HG02884 (cell line): ENCODE results near the gene KRTAP4-8.
"Not testable (repeated sequence)": the region's sequence is repeated elsewhere in the genome, so short reads cannot be mapped to it uniquely, and the experiment has no call there.

Experiments used
- ATAC-seq: cut with Tn5 transposase; IDR thresholded peaks from one replicate; pipeline ENCODE4 v1.9.1; 2021; ENCODE audit warnings: mild to moderate bottlenecking, moderate library complexity; ENCODE audit not compliant: unreplicated experiment

The KRTAP4-8 gene

GRCh38 chr17:41108728-41109386 lies 10.9 kb upstream of the KRTAP4-8 start:
- ATAC-seq: not testable (repeated sequence)

DNA sequence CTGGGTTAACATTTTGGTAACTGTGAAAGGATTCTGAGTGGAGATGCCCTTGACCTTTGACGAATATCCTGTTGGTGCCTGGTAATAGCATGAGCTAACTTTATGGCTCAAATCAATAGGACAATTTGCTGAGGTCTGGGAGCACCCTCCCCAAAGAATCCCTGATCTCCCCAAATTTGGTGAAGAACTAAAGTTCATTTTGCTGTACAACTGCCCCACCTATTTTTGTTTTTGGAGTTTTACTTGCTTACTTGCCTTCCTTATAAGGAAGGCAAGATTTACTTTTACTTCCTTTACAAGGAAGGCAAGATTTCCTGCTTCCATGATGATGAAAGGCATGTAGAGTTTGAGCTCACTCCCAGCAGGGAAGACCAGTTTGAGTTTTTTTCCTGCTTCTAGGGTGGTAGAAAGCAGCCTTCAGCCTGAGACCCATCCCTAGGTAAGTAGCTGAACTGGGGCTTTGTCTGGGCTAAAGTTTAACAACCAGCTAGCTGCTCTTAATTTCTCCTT lies 10.1 kb upstream of the KRTAP4-8 start:
- ATAC-seq: no peak

DNA sequence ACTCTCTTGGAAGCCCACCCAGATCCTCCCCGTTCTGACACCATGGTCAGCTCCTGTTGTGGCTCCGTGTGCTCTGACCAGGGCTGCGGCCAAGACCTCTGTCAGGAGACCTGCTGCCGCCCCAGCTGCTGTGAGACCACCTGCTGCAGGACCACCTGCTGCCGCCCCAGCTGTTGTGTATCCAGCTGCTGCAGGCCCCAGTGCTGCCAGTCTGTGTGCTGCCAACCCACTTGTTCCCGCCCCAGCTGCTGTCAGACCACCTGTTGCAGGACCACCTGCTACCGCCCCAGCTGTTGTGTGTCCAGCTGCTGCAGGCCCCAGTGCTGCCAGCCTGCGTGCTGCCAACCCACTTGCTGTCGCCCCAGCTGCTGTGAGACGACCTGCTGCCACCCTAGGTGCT lies 7.4 kb upstream of the KRTAP4-8 start, which contains the start of gene KRTAP4-9:
TSS of gene KRTAP4-9 (plus strand) at position 43 of the 400 bp plus-strand sequence. CDS start at position 43, 0 bp downstream.
- ATAC-seq: not testable (repeated sequence)

DNA sequence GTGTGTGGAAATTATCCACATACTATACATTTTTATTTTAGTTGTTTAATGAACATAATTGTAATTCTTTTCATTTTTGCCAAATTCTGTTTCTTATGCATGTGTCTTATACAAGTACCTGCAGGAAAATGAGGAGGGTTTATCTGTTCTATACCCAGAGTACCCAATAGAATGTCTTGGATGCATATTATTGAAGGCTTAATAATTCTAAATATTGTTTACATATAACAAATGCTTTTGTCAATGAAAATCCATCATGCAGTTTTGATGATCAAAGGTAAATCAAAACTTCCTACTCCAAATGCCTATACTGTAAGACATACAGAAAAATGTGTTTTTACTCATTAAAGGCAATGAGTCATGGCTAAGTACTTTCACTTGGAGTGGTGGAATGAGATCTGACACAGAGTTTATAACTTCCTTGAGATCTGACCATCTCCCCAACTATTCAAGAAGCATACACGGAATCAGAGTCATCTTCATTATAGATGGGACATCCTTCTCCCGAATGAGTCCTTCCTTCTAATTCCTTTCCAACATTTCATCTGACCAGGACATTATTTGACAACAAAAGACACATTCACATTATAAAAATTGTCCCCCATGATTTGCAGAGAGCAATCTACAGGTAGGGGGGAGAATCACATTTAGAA lies 6.6 kb upstream of the KRTAP4-8 start:
- not testable (repeated sequence) for ATAC-seq

GRCh38 chr17:41103896-41104295 lies 6.0 kb upstream of the KRTAP4-8 start:
- ATAC-seq: no peak

DNA sequence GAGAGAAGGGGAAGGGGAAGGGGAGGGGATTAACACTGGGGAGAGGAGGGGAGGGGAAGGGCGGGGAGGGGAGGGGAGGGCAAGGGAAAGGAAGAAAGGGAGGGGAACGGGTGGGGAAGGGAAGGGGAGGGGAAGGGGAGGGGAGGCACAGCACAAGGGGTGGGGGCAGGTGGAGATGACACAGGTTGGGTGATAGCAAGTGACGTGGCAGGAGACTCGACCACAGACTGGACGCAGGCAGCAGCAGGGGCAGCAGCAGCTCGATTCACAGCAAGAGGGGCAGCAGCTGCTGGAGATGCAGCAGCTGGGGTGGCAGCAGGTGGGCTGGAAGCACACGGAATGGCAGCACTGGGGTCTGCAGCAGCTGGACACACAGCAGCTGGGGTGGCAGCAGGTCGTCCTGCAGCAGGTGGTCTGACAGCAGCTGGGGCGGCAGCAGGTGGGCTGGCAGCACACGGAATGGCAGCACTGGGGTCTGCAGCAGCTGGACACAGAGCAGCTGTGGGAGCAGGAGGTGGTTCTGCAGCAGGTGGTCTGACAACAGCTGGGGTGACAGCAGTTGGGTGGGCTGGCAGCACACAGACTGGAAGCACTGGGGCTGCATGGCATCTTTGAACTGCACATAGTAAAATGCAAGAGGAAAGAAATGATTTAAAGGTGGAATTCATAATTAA lies 3.8 kb upstream of the KRTAP4-8 start, which contains the start of gene KRTAP4-16:
TSS of gene KRTAP4-16 (minus strand) at position 624 of the 674 bp plus-strand sequence. CDS start at position 624, 0 bp downstream.
- no peak for ATAC-seq

GRCh38 chr17:41099682-41100480 lies 1.9 kb upstream of the KRTAP4-8 start:
- ATAC-seq: not testable (repeated sequence)

DNA sequence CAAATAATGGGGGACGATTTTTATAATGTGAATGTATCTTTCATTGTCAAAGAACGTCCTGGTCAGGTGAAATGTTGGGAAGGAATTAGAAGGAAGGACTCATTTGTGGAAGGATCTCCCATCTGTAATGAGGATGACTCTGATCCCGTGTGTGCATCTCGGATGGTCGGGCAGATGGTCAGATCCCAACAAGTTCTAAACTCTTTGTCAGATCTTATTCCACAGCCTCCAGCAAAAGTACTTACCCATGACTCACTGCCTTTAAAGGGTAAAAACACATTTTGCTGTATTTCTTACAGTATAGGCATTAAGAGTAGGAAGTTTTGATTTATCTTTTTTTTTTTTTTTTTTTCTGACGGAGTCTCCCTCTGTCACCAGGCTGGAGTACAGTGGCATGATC lies 539 bp upstream of the KRTAP4-8 start:
- ATAC-seq: no peak

DNA sequence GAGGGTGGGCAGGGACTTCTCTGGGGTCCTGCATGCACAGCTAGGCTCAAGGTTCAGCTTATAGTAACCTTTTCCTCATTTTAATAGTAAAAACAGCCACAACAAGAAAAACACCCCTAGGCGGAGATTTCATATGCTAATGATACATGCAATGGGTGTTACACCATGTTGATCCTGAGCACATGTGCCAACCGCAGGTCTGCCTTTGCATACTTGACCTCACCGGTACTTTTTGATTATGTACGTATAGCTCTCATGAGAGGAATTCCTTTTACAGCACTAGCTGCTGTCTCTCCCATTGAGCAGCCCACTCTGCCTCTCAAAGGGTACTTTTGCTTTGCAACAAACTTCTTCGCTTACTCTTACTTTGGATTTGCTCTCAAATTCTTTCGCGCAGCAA lies 1.9 kb downstream of the KRTAP4-8 start:
- ATAC-seq: no peak

GRCh38 chr17:41088760-41089352 lies 9.1 kb downstream of the KRTAP4-8 start:
- ATAC-seq: not testable (repeated sequence)

DNA sequence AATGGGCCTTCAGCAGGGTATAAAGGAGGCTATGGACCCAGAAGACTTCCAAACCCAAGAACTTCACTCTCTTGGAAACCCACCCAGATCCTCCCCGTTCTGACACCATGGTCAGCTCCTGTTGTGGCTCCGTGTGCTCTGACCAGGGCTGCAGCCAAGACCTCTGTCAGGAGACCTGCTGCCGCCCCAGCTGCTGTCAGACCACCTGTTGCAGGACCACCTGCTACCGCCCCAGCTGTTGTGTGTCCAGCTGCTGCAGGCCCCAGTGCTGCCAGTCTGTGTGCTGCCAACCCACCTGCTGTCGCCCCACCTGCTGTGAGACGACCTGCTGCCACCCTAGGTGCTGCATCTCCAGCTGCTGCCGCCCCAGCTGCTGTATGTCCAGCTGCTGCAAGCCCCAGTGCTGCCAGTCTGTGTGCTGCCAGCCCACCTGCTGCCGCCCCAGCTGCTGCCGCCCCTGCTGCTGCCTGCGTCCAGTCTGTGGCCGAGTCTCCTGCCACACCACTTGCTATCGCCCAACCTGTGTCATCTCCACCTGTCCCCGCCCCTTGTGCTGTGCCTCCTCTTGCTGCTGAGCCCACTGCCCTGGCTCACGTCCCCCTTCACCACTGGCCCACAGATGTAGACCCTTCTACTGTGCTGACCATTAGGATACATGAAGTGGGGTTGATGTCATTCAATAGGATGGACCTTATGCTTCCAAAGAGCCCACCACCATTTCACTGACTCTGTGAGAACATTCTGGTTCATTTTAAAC lies 13.7 kb downstream of the KRTAP4-8 start, which contains the start of gene KRTAP4-7:
TSS of gene KRTAP4-7 (plus strand) at position 51 of the 757 bp plus-strand sequence. CDS start at position 108, 57 bp downstream.
- ATAC-seq: not testable (repeated sequence)

GRCh38 chr17:41083427-41083826 lies 14.5 kb downstream of the KRTAP4-8 start:
- not testable (repeated sequence) for ATAC-seq

- no peak for ATAC-seq
These were observed 15.3 kb downstream of the KRTAP4-8 start for GRCh38 chr17:41082626-41083025.

DNA sequence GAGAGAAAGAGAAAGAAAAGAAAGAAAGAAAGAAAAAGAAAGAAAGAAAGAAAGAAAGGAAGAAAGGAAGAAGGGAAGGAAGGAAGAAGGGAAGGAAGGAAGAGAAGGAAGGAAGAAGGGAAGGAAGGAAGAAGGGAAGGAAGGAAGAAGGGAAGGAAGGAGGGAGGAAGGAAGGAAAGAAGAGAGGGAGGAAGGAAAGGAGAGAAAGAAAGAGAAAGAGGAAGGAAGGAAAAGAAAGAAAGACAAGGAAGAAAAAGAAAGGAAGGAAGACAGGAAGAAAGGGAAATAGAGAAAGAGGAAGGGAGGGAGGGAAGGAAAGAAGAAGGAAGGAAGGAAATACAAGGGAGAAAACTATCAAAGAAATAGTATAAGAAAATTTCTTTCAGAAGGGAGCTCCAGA lies 21.2 kb downstream of the KRTAP4-8 start:
- no peak for ATAC-seq

DNA sequence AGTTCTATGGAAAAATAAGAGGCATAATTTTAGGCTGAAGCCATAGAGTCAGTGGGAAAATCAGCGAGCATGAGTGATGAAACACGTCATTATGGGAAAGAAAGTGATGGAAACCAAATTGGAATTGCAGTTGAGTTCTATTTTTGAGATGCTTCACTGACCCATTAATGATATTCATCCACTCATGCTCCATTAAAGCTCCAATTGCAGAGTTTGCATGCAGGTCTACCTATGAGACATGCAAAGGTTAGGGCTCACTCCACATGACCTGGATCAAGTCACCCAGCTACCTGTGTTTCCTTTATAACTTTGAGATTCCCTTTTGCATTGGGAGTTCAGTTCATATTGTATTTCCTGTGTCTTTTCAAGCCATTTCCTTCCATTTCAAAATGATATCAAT lies 24.3 kb downstream of the KRTAP4-8 start:
- ATAC-seq: no peak

- ATAC-seq: no peak
These were observed 26.2 kb downstream of the KRTAP4-8 start for GRCh38 chr17:41071606-41072360.

DNA sequence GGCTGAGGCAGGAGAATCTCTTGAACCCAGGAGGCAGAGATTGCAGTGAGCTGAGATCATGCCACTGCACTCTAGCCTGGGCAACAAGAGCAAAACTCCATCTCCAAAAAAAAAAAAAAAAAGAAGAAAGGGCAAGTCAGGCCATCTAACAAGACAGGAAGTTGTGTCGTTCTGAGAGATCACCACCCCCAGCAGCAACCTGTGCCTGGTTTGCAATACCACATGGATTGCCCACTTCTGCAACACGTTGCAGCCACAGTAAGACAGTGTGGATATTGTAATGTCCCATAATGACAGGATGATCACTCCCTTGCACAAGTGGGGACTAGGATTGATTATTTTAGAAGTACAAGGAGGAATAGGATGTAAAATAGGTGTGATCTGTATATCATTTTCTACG lies 28.9 kb downstream of the KRTAP4-8 start:
- no peak for ATAC-seq

DNA sequence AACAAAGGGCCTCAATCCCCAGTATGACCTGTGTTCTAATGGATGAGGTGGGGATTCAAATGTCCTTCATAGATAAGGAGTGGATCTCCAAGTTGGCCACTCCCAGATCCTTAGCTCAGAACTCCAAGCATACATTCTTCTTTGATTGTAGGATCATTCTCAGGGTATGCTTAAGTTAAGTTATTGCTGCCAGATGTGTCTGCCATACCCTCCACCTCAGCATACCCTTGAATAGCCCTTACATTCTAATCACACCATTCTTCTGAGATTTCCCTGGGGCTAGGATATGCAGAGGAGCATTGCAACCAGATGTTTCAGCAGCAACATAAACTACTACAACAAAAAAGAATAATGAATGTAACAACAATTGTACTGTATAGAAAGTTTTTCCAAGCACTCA lies 30.7 kb downstream of the KRTAP4-8 start:
- ATAC-seq: no peak
